ENCODE data around the gene TOMM20L. TPM values are rescaled to one million over a fixed set of nuclear protein-coding genes. Genes with fewer than 3 reads are reported as not detected.
A peak's percentile ranks its signal among the peaks of the same experiment; 100 is the strongest.
"Not testable (repeated sequence)": the region's sequence is repeated elsewhere in the genome, so short reads cannot be mapped to it uniquely, and the experiment has no call there.

The TOMM20L gene
- total RNA-seq, 4 donors from 2014 or later = not detected

GRCh38 chr14:58414845-58415244 lies 19.1 kb downstream of the TOMM20L start:
- no peak overlapping the region for H3K4me3 ChIP-seq (ENCODE audit: low read depth, poor library complexity, severe bottlenecking)
- TF ChIP-seq, protein P1, sequence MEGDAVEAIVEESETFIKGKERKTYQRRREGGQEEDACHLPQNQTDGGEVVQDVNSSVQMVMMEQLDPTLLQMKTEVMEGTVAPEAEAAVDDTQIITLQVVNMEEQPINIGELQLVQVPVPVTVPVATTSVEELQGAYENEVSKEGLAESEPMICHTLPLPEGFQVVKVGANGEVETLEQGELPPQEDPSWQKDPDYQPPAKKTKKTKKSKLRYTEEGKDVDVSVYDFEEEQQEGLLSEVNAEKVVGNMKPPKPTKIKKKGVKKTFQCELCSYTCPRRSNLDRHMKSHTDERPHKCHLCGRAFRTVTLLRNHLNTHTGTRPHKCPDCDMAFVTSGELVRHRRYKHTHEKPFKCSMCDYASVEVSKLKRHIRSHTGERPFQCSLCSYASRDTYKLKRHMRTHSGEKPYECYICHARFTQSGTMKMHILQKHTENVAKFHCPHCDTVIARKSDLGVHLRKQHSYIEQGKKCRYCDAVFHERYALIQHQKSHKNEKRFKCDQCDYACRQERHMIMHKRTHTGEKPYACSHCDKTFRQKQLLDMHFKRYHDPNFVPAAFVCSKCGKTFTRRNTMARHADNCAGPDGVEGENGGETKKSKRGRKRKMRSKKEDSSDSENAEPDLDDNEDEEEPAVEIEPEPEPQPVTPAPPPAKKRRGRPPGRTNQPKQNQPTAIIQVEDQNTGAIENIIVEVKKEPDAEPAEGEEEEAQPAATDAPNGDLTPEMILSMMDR (IDR thresholded peaks at IDR 0.05) = no peak
- no peak for TF ChIP-seq POLR2A (IDR thresholded peaks at IDR 0.05)
- intact Hi-C loops (cut with DNase I; ENCODE audit: low total_unique reads) = no loop called here
- 96 to 100% methylated on average over 1 of the region's 1 CpG for WGBS, 2 donors
- no peak for DNase-seq (ENCODE audit: low spot score in 2 of 2)

- WGBS, 2 donors = 95 to 96% methylated on average over 10 of the region's 10 CpGs
- TF ChIP-seq, protein P1 (IDR thresholded peaks at IDR 0.05) = no peak
- no peak for TF ChIP-seq POLR2A (IDR thresholded peaks at IDR 0.05)
- no peak overlapping the region for H3K4me3 ChIP-seq (ENCODE audit: low read depth, poor library complexity, severe bottlenecking)
- intact Hi-C loops (cut with DNase I; ENCODE audit: low total_unique reads) = no loop called here
- DNase-seq (ENCODE audit: low spot score in 2 of 2) = no peak
Measured at GRCh38 chr14:58415636-58416547, 20.2 kb downstream of the TOMM20L start.

- 95 to 96% methylated on average over 1 of the region's 1 CpG for WGBS, 2 donors
- H3K4me3 ChIP-seq (ENCODE audit: low read depth, poor library complexity, severe bottlenecking); intact Hi-C loops (cut with DNase I; ENCODE audit: low total_unique reads); DNase-seq (ENCODE audit: low spot score in 2 of 2): not testable (repeated sequence)
Measured at GRCh38 chr14:58416934-58417333, 21.2 kb downstream of the TOMM20L start.

DNA sequence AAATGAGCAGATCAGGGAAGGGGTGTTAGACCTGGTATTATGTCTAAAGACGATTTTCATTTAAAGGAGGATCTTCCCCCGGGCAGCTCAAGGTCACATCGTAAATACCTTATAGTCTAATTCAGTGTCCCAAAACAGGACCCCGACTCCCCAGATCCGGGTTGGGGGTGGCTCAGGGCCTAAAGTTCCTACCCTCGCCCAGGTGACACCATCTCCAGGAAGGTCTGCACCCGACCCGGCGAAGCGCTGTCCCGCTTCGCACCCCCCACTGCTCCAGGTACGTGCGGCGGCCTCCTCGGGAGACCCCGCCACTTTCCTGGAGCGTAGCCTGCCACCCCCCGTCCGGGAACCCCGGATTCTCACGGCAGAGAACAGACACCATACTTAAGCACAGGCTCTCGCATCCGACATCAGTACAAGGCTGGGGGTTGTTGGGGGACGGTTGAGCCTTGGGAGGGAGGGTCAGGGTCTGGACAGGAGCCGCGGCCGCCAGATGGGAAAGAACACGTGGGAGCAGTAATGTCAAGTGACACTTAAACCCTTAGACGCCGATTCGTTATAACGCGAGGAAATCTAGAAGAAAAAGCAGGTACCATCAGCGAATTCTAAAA lies 31.0 kb downstream of the TOMM20L start:
- TF ChIP-seq, protein P1 (IDR thresholded peaks at IDR 0.05) = no peak
- intact Hi-C loops (cut with DNase I; ENCODE audit: low total_unique reads) = no loop called here
- WGBS, 2 donors = 1% methylated on average over 34 of the region's 35 CpGs
- H3K4me3 ChIP-seq (ENCODE audit: low read depth, poor library complexity, severe bottlenecking) = peak overlapping the region; percentile 85
- DNase-seq (ENCODE audit: low spot score in 2 of 2) = peak; percentile 51 to 87

DNA sequence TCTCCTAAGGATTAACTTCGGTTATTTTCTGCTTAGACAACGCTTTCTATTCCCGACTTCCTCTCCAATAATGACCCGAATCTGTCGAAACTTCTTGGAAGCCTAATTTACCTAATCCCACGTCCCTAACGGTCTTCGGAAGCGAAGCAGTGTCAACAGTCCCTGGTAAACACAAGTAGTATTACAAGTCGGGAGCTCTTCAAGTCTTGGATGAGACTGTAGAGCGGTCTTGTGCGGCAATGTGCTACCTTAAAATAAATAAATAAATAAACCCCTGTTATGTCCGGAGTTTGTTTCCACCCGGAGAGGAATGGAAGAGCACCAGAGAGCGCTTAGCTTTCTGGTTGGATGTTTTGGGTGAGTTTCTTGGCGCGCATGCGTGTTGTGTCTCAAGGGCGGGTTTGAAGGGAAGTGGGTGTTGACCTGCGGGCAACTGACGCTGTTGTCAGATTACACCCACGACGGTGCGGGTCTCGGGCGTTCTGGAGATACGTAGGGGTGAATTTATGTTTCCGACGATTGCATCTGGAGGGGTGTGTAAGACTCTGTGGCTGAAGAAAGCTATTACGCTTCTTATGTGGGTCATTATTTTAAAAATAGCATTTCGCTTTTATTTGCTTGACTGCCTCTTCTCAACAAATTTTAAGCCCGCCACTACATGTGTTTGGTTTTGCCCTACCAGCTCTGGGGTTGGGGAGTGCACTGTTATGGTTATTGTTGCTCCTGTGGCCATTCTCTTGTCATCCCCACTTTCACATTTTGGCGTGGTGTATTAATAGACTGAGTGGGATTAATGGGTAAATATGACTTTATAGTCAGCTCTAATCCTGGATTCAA lies 31.8 kb downstream of the TOMM20L start, which contains the start of the genes KIAA0586 and TIMM9:
Gene KIAA0586 (plus strand): TSS at position 439 of the 837 bp plus-strand sequence. CDS start 546 bp downstream, outside the sequence.
Gene TIMM9 (minus strand): TSS at position 251 of the 837 bp plus-strand sequence. CDS start 15,586 bp downstream, outside the sequence.
- WGBS, 2 donors = 0 to 1% methylated on average over 33 of the region's 33 CpGs
- peak; percentile 97 to 99 for DNase-seq (ENCODE audit: low spot score in 2 of 2)

More for the DNA sequence above, 31.8 kb downstream of the TOMM20L start, which contains the start of the genes KIAA0586 and TIMM9:
- H3K4me3 ChIP-seq (ENCODE audit: low read depth, poor library complexity, severe bottlenecking) = peak within 1 kb of the TSS; percentile 85
- TF ChIP-seq, protein P1 (IDR thresholded peaks at IDR 0.05) = no peak
- peak in 1 of 2 donors; percentile 4 for TF ChIP-seq POLR2A (IDR thresholded peaks at IDR 0.05)
- intact Hi-C loops (cut with DNase I; ENCODE audit: low total_unique reads) = no loop called here
